Measurements from ENCODE around the gene STOM. TPM values are rescaled to one million over a fixed set of nuclear protein-coding genes. Genes with fewer than 3 reads are reported as not detected.
"Not testable (repeated sequence)": the region's sequence is repeated elsewhere in the genome, so short reads cannot be mapped to it uniquely, and the experiment has no call there.

Gene STOM
- total RNA-seq, 1 donor from 2014 or later, result 16.1 TPM

GRCh38 chr9:121294151-121294743, 75.8 kb downstream of the STOM start:
- Mint-ChIP-seq H3K9me3 (ENCODE audit: unreplicated experiment) (no peaks in the 10 kb centered on the region), H3K4me1 (ENCODE audit: unreplicated experiment) (peaks cover 40% of the 10 kb centered on the region), H3K27ac (ENCODE audit: unreplicated experiment) (no peak overlapping the region), H3K27me3 (ENCODE audit: unreplicated experiment) (peaks cover 8% of the 10 kb centered on the region), H3K36me3 (ENCODE audit: low read depth, unreplicated experiment) (peaks cover 7% of the 10 kb centered on the region), H3K4me3 (ENCODE audit: unreplicated experiment) (no peak overlapping the region)
- TF ChIP-seq, protein P1, sequence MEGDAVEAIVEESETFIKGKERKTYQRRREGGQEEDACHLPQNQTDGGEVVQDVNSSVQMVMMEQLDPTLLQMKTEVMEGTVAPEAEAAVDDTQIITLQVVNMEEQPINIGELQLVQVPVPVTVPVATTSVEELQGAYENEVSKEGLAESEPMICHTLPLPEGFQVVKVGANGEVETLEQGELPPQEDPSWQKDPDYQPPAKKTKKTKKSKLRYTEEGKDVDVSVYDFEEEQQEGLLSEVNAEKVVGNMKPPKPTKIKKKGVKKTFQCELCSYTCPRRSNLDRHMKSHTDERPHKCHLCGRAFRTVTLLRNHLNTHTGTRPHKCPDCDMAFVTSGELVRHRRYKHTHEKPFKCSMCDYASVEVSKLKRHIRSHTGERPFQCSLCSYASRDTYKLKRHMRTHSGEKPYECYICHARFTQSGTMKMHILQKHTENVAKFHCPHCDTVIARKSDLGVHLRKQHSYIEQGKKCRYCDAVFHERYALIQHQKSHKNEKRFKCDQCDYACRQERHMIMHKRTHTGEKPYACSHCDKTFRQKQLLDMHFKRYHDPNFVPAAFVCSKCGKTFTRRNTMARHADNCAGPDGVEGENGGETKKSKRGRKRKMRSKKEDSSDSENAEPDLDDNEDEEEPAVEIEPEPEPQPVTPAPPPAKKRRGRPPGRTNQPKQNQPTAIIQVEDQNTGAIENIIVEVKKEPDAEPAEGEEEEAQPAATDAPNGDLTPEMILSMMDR (IDR thresholded peaks at IDR 0.05; ENCODE audit: unreplicated experiment), result no peak
- DNase-seq (ENCODE audit: low spot score), result no peak

GRCh38 chr9:121292801-121293241, 77.2 kb downstream of the STOM start:
- no peak overlapping the region for H3K27ac Mint-ChIP-seq (ENCODE audit: unreplicated experiment)
- H3K4me1 Mint-ChIP-seq (ENCODE audit: unreplicated experiment), result peaks cover 44% of the 10 kb centered on the region
- H3K9me3 Mint-ChIP-seq (ENCODE audit: unreplicated experiment), result no peaks in the 10 kb centered on the region
- no peak overlapping the region for H3K4me3 Mint-ChIP-seq (ENCODE audit: unreplicated experiment)
- H3K27me3 Mint-ChIP-seq (ENCODE audit: unreplicated experiment), result peaks cover 14% of the 10 kb centered on the region
- DNase-seq (ENCODE audit: low spot score), result no peak
- TF ChIP-seq, protein P1 (IDR thresholded peaks at IDR 0.05; ENCODE audit: unreplicated experiment), result no peak
- peaks cover 7% of the 10 kb centered on the region for H3K36me3 Mint-ChIP-seq (ENCODE audit: low read depth, unreplicated experiment)

DNA sequence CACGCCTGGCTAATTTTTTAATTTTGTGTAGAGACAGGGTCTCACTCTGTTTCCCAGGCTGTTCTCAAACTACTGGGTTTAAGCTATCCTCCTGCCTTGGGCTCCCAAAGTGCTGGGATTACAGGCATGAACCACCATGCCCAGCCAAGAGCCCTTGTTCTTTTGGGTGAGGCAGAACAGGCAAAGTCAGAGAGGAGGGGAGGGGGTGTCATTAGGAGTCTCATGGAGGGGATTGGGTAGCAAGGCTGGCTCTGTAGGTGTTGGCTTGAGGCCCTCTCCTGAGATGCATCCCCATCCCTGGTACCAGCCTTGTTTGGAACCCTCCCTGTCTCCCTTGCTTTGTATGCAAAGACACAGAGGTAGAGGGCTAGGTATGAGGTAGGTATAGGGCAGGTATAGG, 78.0 kb downstream of the STOM start:
- no peak overlapping the region for H3K27ac Mint-ChIP-seq (ENCODE audit: unreplicated experiment)
- TF ChIP-seq, protein P1 (IDR thresholded peaks at IDR 0.05; ENCODE audit: unreplicated experiment), result no peak
- no peaks in the 10 kb centered on the region for H3K9me3 Mint-ChIP-seq (ENCODE audit: unreplicated experiment)
- H3K36me3 Mint-ChIP-seq (ENCODE audit: low read depth, unreplicated experiment), result peaks cover 7% of the 10 kb centered on the region
- H3K4me1 Mint-ChIP-seq (ENCODE audit: unreplicated experiment), result peaks cover 46% of the 10 kb centered on the region
- H3K27me3 Mint-ChIP-seq (ENCODE audit: unreplicated experiment), result peaks cover 14% of the 10 kb centered on the region
- no peak overlapping the region for H3K4me3 Mint-ChIP-seq (ENCODE audit: unreplicated experiment)
- no peak for DNase-seq (ENCODE audit: low spot score)

GRCh38 chr9:121291536-121291935, 78.5 kb downstream of the STOM start:
- H3K4me3 Mint-ChIP-seq (ENCODE audit: unreplicated experiment); H3K36me3 Mint-ChIP-seq (ENCODE audit: low read depth, unreplicated experiment); DNase-seq (ENCODE audit: low spot score); H3K9me3 Mint-ChIP-seq (ENCODE audit: unreplicated experiment); H3K27ac Mint-ChIP-seq (ENCODE audit: unreplicated experiment): not testable (repeated sequence)
- Mint-ChIP-seq H3K4me1 (ENCODE audit: unreplicated experiment) (peaks cover 49% of the 10 kb centered on the region), H3K27me3 (ENCODE audit: unreplicated experiment) (peaks cover 14% of the 10 kb centered on the region)

GRCh38 chr9:121289772-121290370, 80.2 kb downstream of the STOM start:
- no peak overlapping the region for H3K4me3 Mint-ChIP-seq (ENCODE audit: unreplicated experiment)
- peaks cover 4% of the 10 kb centered on the region for H3K36me3 Mint-ChIP-seq (ENCODE audit: low read depth, unreplicated experiment)
- TF ChIP-seq, protein P1 (IDR thresholded peaks at IDR 0.05; ENCODE audit: unreplicated experiment), result no peak
- peaks cover 18% of the 10 kb centered on the region for H3K27me3 Mint-ChIP-seq (ENCODE audit: unreplicated experiment)
- H3K9me3 Mint-ChIP-seq (ENCODE audit: unreplicated experiment), result no peaks in the 10 kb centered on the region
- DNase-seq (ENCODE audit: low spot score), result no peak
- peak overlapping the region; percentile 21 for H3K27ac Mint-ChIP-seq (ENCODE audit: unreplicated experiment)
- peaks cover 60% of the 10 kb centered on the region for H3K4me1 Mint-ChIP-seq (ENCODE audit: unreplicated experiment)
